SK-N-SH (cell line): ENCODE measurements around the gene TRAPPC2L. TPM values are rescaled to one million over a fixed set of nuclear protein-coding genes. Genes with fewer than 3 reads are reported as not detected.

ENCODE experiments used
- CTCF ChIA-PET: fragments of 300-600, 350-600 bp; formaldehyde crosslinking; extraction: SDS; loops from one replicate; lab custom pipeline; 2021; lab: Yijun Ruan, JAX
- POLR2A ChIA-PET: fragments of 350-600 bp; sonication (Branson Sonifier 250); formaldehyde crosslinking; extraction: SDS; loops from one replicate; lab custom pipeline; 2020; ENCODE audit warnings: antibody characterized with exemption, inconsistent platforms; lab: Yijun Ruan, JAX
- DNase-seq: peaks from one replicate; pipeline ENCODE4 v3.0.0; 2012
- H2AFZ ChIP-seq: fragments of 200-600 bp; sonication (generic); 2 replicates; pipeline ENCODE4 v1.8.1; 2016; ENCODE audit warnings: antibody characterized with exemption, mild to moderate bottlenecking, low read depth
- H3F3A ChIP-seq: fragments of 200-600 bp; sonication (generic); replicated peaks from 2 replicates; pipeline ENCODE3; 2016; ENCODE audit warnings: antibody characterized with exemption, mild to moderate bottlenecking; ENCODE audit not compliant: insufficient read depth
- H3K27ac ChIP-seq, 2 experiments: fragments of 200-500 bp in 1 of 2; fragments of 200-600 bp in 1 of 2; sonication (Bioruptor generic) in 1 of 2; sonication (generic), shearing (Covaris generic) in 1 of 2; 2 replicates each; pipeline versions ENCODE4 v1.5.1 to v1.6.1; 2014 to 2016; ENCODE audit warnings: low read depth in 2 of 2, inconsistent platforms in 1 of 2, low read length in 1 of 2, mild to moderate bottlenecking in 1 of 2, mixed read lengths in 1 of 2
- H3K27me3 ChIP-seq: fragments of 200-600 bp; sonication (generic), shearing (Covaris generic); 2 replicates; pipeline ENCODE4 v1.6.1; 2016; ENCODE audit warnings: mixed run types; ENCODE audit not compliant: insufficient read depth
- H3K36me3 ChIP-seq, 2 experiments: fragments of 200-500 bp in 1 of 2; fragments of 200-600 bp in 1 of 2; sonication (Bioruptor generic) in 1 of 2; sonication (generic) in 1 of 2; replicated peaks in 1 of 2; 2 replicates each; pipeline versions ENCODE3 to v1.5.1; 2014 to 2016; ENCODE audit warnings: low read length in 1 of 2, mild to moderate bottlenecking in 1 of 2; ENCODE audit not compliant: insufficient read depth in 2 of 2, control insufficient read depth in 1 of 2
- H3K4me1 ChIP-seq, 2 experiments: fragments of 200-500 bp in 1 of 2; fragments of 200-600 bp in 1 of 2; sonication (Bioruptor generic) in 1 of 2; sonication (generic), shearing (Covaris generic) in 1 of 2; 2 replicates each; pipeline versions ENCODE4 v1.5.1 to v1.6.1; 2014 to 2016; ENCODE audit warnings: low read depth in 1 of 2, low read length in 1 of 2, mixed run types in 1 of 2; ENCODE audit not compliant: insufficient read depth in 2 of 2, control insufficient read depth in 1 of 2
- H3K4me2 ChIP-seq: fragments of 200-600 bp; sonication (generic), shearing (Covaris generic); 2 replicates; pipeline ENCODE4 v1.6.1; 2017; ENCODE audit warnings: mixed run types
- H3K4me3 ChIP-seq, 2 experiments: fragments of 200-500 bp in 1 of 2; fragments of 200-600 bp in 1 of 2; sonication (Bioruptor generic) in 1 of 2; sonication (generic), shearing (Covaris generic) in 1 of 2; 2 replicates each; pipeline versions ENCODE4 v1.5.1 to v1.8.1; 2014 to 2016; ENCODE audit warnings: low read depth in 2 of 2, inconsistent platforms in 1 of 2, low read length in 1 of 2, mild to moderate bottlenecking in 1 of 2, mixed read lengths in 1 of 2, moderate library complexity in 1 of 2
- H3K79me2 ChIP-seq: fragments of 200-600 bp; sonication (generic); 2 replicates; pipeline ENCODE4 v1.8.1; 2017; ENCODE audit warnings: mild to moderate bottlenecking; ENCODE audit not compliant: insufficient read depth
- H3K9ac ChIP-seq: fragments of 200-600 bp; sonication (generic); 2 replicates; pipeline ENCODE4 v1.6.1; 2017; ENCODE audit warnings: mixed run types
- H3K9me2 ChIP-seq: fragments of 200-600 bp; sonication (generic); 2 replicates; pipeline ENCODE4 v1.6.1; 2017; ENCODE audit warnings: mixed run types
- H3K9me3 ChIP-seq: fragments of 200-600 bp; sonication (generic); 2 replicates; pipeline ENCODE4 v1.6.1; 2017; ENCODE audit warnings: mixed run types, mild to moderate bottlenecking, moderate library complexity
- H4K20me1 ChIP-seq: fragments of 200-600 bp; sonication (generic); 2 replicates; pipeline ENCODE4 v1.6.1; 2017; ENCODE audit warnings: mild to moderate bottlenecking, mixed run types; ENCODE audit not compliant: insufficient read depth
- EP300 ChIP-seq, 2 experiments: IDR thresholded peaks; 2 replicates each; pipeline versions ENCODE4 v1.4.0 to v1.6.1; 2012; ENCODE audit warnings: borderline replicate concordance in 1 of 2, low read depth in 1 of 2, low read length in 1 of 2
- FOXM1 ChIP-seq: IDR thresholded peaks from 2 replicates; pipeline ENCODE4 v1.4.0; 2012; ENCODE audit warnings: low read depth, mild to moderate bottlenecking
- GATA2 ChIP-seq: sonication (generic); formaldehyde crosslinking; IDR thresholded peaks from 2 replicates; pipeline ENCODE4 v1.5.0; 2020; ENCODE audit warnings: mild to moderate bottlenecking, missing genetic modification reagents
- JUND ChIP-seq: IDR thresholded peaks from 2 replicates; pipeline ENCODE4 v1.4.0; 2012
- MAX ChIP-seq: IDR thresholded peaks from 2 replicates; pipeline ENCODE4 v1.4.0; 2012; ENCODE audit warnings: low read depth
- NRF1 ChIP-seq: IDR thresholded peaks from 2 replicates; pipeline ENCODE4 v1.6.1; 2012; ENCODE audit warnings: low read depth, mild to moderate bottlenecking, low read length
- POLR2AphosphoS5 ChIP-seq: IDR thresholded peaks from 2 replicates; pipeline ENCODE4 v1.6.1; 2012; ENCODE audit warnings: low read depth, low read length
- RCOR1 ChIP-seq: fragments of 150-350 bp; IDR thresholded peaks from 2 replicates; pipeline ENCODE4 v1.6.1; 2017; ENCODE audit warnings: antibody characterized with exemption, low read length
- SIN3A ChIP-seq: IDR thresholded peaks from 2 replicates; pipeline ENCODE4 v1.6.1; 2012; ENCODE audit warnings: low read depth, mild to moderate bottlenecking, low read length, moderate library complexity, borderline replicate concordance
- YY1 ChIP-seq: IDR thresholded peaks from 2 replicates; pipeline ENCODE4 v1.4.0; 2012; ENCODE audit warnings: low read depth, mild to moderate bottlenecking
- ZBTB33 ChIP-seq: IDR thresholded peaks from 2 replicates; pipeline ENCODE4 v1.4.0; 2012; ENCODE audit warnings: low read depth, borderline replicate concordance
- WGBS: methylation state at CpG from one replicate; pipeline ENCODE4 v1.1.6; 2017; ENCODE audit warnings: low lambda C conversion rate; 5-methylcytosine and 5-hydroxymethylcytosine counted together
- polyA plus RNA-seq, 3 experiments: library from polyadenylated mRNA; depleted of rRNA; stranded (reverse); fragments of >200 nt; gene quantifications; 2 replicates each; pipeline ENCODE4 v1.2.3, GENCODE V29; 2012
- TF ChIP-seq, protein P1 (sequence below): fragments of 150-350 bp; IDR thresholded peaks from 2 replicates; pipeline ENCODE4 v1.6.1; 2017; ENCODE audit warnings: antibody characterized with exemption, low read length, low read depth, borderline replicate concordance

Gene TRAPPC2L
- polyA plus RNA-seq, 1 of the 3 experiments (the other 2 are of a cell fraction) = 73.9 TPM

DNA sequence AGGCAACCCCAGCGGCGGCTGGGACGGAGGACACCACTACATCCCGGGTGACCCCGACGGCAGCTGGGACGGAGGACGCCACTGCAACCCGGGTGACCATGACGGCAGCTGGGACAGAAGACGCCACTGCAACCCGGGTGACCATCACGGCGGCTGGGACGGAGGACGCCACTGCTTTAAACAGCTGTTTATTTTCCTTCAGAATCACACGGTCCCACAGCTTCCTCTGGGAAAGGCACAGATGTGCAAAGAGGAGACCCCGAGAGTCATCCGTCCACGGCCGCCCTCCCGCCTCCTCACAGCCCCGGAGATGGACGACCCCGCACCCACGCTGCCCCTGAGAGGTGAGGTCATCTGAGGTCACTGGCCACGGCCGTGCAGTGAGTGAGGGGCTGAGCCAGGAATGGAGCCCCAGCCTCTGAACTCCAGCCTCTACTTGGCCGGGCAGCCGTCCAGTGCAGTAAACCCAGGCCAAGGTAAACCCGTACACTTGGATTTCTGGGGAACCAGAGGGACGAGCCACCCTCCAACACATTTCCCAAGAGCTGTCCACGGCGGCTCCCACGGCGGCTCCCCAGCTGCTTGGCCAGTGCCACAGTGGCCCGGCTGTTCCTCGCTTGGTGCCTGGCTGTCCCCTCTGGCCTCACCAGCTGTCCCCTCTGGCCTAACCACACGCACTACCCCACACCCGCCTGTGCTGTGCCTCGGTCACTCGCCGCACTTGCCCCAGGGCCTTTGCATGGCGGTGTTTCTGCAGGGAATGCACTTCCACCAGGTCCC, 52.7 kb downstream of the TRAPPC2L start:
- CTCF ChIA-PET = interaction anchor here (0.9 to 1.4 kb wide), 2 partner anchors 12 to 257 kb away, joined by 3 to 4 read pairs; no protein-coding TSS in a partner anchor
- Histone ChIP-seq H3K36me3 (no peaks in the 10 kb centered on the region), H3K4me2 (no peak overlapping the region), H3K4me1 (peaks cover 0 to 6% of the 10 kb centered on the region in 2 experiments; a peak in 1 of 4 replicates), H3K9me3 (no peaks in the 10 kb centered on the region)
- no peak for TF ChIP-seq GATA2
- no peak for TF ChIP-seq JUND
- no peak for TF ChIP-seq ZBTB33
- no peak for TF ChIP-seq NRF1
- no peak for TF ChIP-seq YY1
- no peak for TF ChIP-seq MAX
- no peak for TF ChIP-seq EP300 (IDR thresholded peaks at IDR 0.05; ENCODE audit: borderline replicate concordance in 1 of 2, low read depth in 1 of 2, low read length in 1 of 2)
- no peak for TF ChIP-seq POLR2AphosphoS5
- TF ChIP-seq RCOR1 = no peak
- no peak for TF ChIP-seq SIN3A
- TF ChIP-seq, protein P1, sequence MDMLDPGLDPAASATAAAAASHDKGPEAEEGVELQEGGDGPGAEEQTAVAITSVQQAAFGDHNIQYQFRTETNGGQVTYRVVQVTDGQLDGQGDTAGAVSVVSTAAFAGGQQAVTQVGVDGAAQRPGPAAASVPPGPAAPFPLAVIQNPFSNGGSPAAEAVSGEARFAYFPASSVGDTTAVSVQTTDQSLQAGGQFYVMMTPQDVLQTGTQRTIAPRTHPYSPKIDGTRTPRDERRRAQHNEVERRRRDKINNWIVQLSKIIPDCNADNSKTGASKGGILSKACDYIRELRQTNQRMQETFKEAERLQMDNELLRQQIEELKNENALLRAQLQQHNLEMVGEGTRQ = no peak
- TF ChIP-seq FOXM1 = no peak
- TF ChIP-seq, all 33 proteins: peak for 0
- H4K20me1 ChIP-seq = no peaks in the 10 kb centered on the region
- no peaks in the 10 kb centered on the region for H3K79me2 ChIP-seq
- peaks cover 28% of the 10 kb centered on the region for H3K27me3 ChIP-seq
- POLR2A ChIA-PET = no interaction called here
- H3K9me2 ChIP-seq = no peaks in the 10 kb centered on the region
- no peak overlapping the region for H3K9ac ChIP-seq
- 56% methylated on average over 21 of the region's 44 CpGs for WGBS
- H3F3A ChIP-seq = no peaks in the 10 kb centered on the region
- DNase-seq = no peak
- H2AFZ ChIP-seq = no peak overlapping the region
- no peak overlapping the region for H3K27ac ChIP-seq
- no peak overlapping the region for H3K4me3 ChIP-seq
